Duodenal mucosa (tissue), 2 donors: ENCODE measurements around the gene LILRA1.
"Not testable (repeated sequence)": the region's sequence is repeated elsewhere in the genome, so short reads cannot be mapped to it uniquely, and the experiment has no call there.

ENCODE experiments used
- H3K27ac ChIP-seq: one replicate; pipeline ENCODE4 v1.7.0; 2013; ENCODE audit warnings: low read depth, low read length
- H3K27me3 ChIP-seq, 2 donors: one replicate each; pipeline ENCODE4 v1.7.0; 2013; ENCODE audit warnings: low read length in 2 of 2, control low read depth in 1 of 2; ENCODE audit not compliant: insufficient read depth in 2 of 2, control insufficient read depth in 1 of 2
- H3K36me3 ChIP-seq, 2 donors: one replicate each; pipeline ENCODE4 v1.7.0; 2013; ENCODE audit warnings: low read length in 2 of 2, control low read depth in 1 of 2; ENCODE audit not compliant: insufficient read depth in 2 of 2, control insufficient read depth in 1 of 2
- H3K4me1 ChIP-seq, 2 donors: one replicate each; pipeline ENCODE4 v1.7.0; 2013; ENCODE audit warnings: low read length in 2 of 2, control low read depth in 1 of 2; ENCODE audit not compliant: insufficient read depth in 2 of 2, control insufficient read depth in 1 of 2
- H3K4me3 ChIP-seq, 2 donors: one replicate each; pipeline ENCODE4 v1.7.0; 2013; ENCODE audit warnings: low read length in 2 of 2, low read depth in 1 of 2
- H3K9ac ChIP-seq, 2 donors: one replicate each; pipeline ENCODE4 v1.7.0; 2013; ENCODE audit warnings: low read length in 2 of 2, low read depth in 1 of 2
- H3K9me3 ChIP-seq, 2 donors: one replicate each; pipeline ENCODE4 v1.7.0; 2013; ENCODE audit warnings: low read length in 2 of 2, control low read depth in 1 of 2; ENCODE audit not compliant: control insufficient read depth in 1 of 2

LILRA1 gene

DNA sequence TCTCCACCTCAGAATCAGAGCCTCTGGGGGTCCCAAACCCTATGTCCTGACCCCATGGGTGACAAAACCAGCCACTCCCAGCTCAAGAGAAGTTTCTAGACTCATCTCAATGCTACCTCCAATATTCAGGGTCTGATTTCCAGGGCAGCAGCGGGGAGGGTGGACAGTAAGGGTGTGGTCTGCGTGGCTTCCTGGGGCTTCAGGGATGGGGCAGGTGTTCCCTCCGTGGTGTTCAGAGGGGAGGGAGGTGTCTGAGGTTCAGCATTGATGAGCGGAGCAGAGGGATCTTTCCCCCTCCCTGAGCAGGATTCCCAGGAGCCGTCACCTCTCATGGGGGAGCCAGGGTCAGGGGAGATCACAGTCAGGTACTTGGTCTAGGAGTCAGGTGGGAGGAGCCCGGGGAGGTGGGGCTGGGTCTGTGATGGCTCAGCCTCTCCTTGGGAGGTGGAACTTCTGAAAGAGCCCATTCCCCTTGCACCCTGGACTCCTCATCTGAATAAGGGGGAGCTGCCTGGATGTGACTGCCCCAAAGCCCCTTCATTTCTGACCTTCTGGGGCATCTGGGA lies 16.9 kb upstream of the LILRA1 start:
- Histone ChIP-seq H3K27me3 (peaks cover 0 to 5% of the 10 kb centered on the region in 2 donors), H3K9me3 (no peaks in the 10 kb centered on the region), H3K4me1 (no peaks in the 10 kb centered on the region)

DNA sequence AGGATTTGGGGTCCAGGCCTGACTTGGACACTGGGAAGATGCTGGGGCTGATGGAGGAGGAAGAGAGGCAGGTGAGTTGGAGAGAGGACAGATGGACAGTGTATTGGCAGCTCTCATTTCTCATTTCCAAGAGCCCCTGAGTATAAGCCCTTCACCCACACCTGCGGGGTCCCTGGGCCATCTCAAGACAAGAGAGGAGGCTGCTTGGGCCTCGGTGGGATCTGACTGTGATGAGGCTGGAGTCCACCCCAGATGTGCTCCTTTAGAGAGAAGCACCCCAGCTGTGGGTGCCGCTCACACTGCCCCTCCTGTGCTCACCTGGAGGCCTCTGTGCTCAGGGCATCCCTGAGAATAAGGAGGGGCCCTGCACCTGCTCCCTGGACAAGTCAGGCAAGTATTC lies 16.1 kb upstream of the LILRA1 start:
- no peaks in the 10 kb centered on the region for H3K9me3 ChIP-seq
- H3K27me3 ChIP-seq = peaks cover 0 to 5% of the 10 kb centered on the region in 2 donors
- no peak overlapping the region for H3K9ac ChIP-seq

More for the DNA sequence above, 16.9 kb upstream of the LILRA1 start:
- Histone ChIP-seq H3K9ac (no peak overlapping the region), H3K27ac (no peak overlapping the region), H3K36me3 (no peaks in the 10 kb centered on the region), H3K4me3 (no peak overlapping the region)

DNA sequence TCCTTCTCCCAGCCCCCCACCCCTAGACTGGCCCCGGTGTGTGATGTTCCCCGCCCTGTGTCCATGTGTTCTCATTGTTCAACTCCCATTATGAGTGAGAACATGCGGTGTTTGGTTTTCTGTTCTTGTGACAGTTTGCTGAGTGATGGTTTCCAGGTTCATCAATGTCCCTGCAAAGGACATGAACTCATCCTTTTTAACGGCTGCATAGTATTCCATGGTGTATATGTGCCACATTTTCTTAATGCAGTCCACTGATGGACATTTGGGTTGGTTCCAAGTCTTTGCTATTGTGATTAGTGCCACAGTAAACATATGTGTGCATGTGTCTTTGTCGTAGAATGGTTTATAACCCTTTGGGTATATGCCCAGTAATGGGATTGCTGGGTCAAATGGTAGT lies 15.2 kb upstream of the LILRA1 start:
- not testable (repeated sequence) for H3K9me3 ChIP-seq

More for the DNA sequence above, 16.1 kb upstream of the LILRA1 start:
- H3K4me1 ChIP-seq = no peaks in the 10 kb centered on the region
- no peak overlapping the region for H3K4me3 ChIP-seq
- no peak overlapping the region for H3K27ac ChIP-seq
- H3K36me3 ChIP-seq = no peaks in the 10 kb centered on the region

DNA sequence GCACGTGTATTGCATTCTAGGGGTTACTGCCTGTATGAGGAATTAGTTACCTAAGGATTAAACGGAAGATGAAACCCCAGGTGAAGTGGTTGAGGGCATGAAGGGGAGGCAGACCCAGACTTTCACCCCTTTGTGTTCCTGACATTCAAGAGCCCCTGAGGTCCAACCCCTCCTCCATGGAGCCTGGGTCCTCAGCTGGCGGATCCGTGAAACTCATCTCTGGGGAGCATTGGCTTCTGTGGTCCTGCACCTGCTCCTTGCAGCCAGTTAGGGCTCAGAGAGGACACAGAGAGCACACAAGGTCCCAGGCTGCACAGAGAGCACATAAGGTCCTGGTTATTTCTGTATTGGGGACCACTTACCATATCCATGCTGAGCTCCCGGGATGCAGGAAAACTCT lies 7.0 kb upstream of the LILRA1 start:
- H3K9ac ChIP-seq = no peak overlapping the region
- H3K27ac ChIP-seq = no peak overlapping the region
- H3K36me3 ChIP-seq = no peaks in the 10 kb centered on the region
- H3K27me3 ChIP-seq = no peaks in the 10 kb centered on the region
- no peaks in the 10 kb centered on the region for H3K9me3 ChIP-seq
- no peak overlapping the region for H3K4me3 ChIP-seq
- H3K4me1 ChIP-seq = no peaks in the 10 kb centered on the region

More for the DNA sequence above, 15.2 kb upstream of the LILRA1 start:
- not testable (repeated sequence) for H3K27ac ChIP-seq, H3K36me3 ChIP-seq, H3K9ac ChIP-seq, H3K4me3 ChIP-seq, H3K27me3 ChIP-seq, H3K4me1 ChIP-seq

DNA sequence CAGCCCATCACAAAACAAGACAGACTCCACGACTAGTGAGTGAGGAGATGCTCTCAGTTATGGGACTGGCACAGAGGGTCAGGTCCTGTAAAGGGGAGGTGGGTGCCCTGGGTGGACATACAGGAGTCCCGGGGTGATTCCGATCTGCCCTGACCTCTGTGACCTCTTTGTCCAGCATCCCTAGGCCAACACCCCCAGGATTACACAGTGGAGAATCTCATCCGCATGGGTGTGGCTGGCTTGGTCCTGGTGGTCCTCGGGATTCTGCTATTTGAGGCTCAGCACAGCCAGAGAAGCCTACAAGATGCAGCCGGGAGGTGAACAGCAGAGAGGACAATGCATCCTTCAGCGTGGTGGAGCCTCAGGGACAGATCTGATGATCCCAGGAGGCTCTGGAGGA lies 6.4 kb upstream of the LILRA1 start:
- Histone ChIP-seq H3K9ac (no peak overlapping the region), H3K9me3 (no peaks in the 10 kb centered on the region), H3K4me1 (no peaks in the 10 kb centered on the region), H3K27ac (no peak overlapping the region), H3K36me3 (no peaks in the 10 kb centered on the region), H3K27me3 (no peaks in the 10 kb centered on the region), H3K4me3 (no peak overlapping the region)

DNA sequence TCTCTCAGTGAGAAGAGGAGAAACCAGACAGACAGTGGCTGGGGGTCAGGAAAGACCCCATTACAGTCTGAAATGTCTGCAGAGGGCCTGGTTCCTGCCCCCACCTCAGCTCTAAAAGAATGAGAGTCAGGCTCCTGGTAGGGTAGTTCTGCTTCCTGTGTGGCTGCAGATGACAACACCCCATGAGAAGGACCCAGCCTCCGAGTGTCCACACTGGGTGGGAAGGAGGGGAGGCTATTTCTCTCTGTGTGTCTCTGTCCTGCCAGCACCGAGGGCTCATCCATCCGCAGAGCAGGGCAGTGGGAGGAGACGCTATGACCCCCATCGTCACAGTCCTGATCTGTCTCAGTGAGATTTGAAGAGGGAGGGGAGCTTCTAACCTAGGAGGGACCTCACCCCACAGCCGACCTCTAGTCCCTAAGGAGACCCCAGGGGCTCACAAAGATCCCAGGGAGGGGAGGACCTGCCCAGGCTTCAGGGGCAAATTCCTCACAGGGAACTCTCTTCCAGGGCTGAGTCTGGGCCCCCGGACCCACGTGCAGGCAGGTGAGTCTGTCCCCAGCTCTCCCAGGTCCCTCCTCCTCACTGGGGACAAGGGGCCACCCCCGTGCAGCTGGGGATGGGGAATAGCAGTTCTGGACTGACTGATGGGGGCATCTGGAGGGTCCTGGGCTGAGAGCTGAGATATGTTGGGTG lies 647 bp downstream of the LILRA1 start:
- not testable (repeated sequence) for H3K4me1 ChIP-seq, H3K4me3 ChIP-seq, H3K36me3 ChIP-seq, H3K27me3 ChIP-seq, H3K9ac ChIP-seq, H3K27ac ChIP-seq, H3K9me3 ChIP-seq

DNA sequence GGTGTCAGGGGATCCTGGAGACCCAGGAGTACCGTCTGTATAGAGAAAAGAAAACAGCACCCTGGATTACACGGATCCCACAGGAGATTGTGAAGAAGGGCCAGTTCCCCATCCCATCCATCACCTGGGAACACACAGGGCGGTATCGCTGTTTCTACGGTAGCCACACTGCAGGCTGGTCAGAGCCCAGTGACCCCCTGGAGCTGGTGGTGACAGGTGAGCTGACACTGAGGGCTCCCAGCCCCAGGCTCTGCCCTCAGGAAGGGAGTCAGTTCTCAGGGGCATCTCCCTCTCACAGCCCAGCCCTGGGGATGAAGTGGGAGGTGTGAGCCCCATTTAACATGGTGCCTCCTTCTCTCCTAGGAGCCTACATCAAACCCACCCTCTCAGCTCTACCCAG lies 1.3 kb downstream of the LILRA1 start:
- no peak overlapping the region for H3K4me3 ChIP-seq
- H3K36me3 ChIP-seq = no peaks in the 10 kb centered on the region
- H3K9ac ChIP-seq = no peak overlapping the region
- H3K4me1 ChIP-seq = no peaks in the 10 kb centered on the region
- no peaks in the 10 kb centered on the region for H3K27me3 ChIP-seq
- H3K27ac ChIP-seq = no peak overlapping the region
- no peaks in the 10 kb centered on the region for H3K9me3 ChIP-seq

DNA sequence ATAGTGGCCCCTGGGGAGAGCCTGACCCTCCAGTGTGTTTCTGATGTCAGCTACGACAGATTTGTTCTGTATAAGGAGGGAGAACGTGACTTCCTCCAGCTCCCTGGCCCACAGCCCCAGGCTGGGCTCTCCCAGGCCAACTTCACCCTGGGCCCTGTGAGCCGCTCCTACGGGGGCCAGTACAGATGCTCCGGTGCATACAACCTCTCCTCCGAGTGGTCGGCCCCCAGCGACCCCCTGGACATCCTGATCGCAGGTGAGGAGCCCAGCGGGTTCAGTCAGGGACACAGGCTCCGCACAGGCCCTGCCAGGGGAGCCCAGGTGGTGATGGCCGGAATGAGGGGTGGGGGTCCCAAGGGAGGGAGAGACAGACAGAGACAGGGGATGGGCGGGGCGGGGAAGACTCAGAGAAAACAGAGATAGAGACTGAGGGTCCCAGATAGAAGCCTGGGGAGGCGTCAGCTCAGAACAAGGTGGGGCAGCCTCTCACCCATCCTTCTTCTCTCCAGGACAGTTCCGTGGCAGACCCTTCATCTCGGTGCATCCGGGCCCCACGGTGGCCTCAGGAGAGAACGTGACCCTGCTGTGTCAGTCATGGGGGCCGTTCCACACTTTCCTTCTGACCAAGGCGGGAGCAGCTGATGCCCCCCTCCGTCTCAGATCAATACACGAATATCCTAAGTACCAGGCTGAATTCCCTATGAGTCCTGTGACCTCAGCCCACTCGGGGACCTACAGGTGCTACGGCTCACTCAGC lies 2.4 kb downstream of the LILRA1 start:
- H3K4me3 ChIP-seq, H3K9ac ChIP-seq, H3K4me1 ChIP-seq, H3K27me3 ChIP-seq, H3K36me3 ChIP-seq, H3K9me3 ChIP-seq, H3K27ac ChIP-seq: not testable (repeated sequence)

DNA sequence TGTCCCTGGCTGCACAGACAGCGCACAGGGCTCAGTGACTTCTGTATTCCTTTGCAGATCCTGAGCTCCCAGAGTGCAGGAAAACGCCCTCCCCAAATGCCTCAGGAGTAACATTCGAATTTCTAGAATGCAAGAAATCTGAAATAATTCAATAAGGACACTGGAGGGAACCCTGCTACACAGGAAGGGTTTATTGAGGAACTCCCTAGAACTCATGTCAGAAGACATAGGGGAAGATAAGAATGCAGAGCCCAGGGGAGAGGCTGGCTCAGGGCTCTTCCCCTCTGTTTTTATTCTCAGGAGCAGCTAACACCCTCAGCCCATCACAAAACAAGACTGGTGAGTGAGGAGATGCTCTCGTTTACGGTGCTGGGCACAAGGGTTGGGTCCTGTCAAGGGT lies 6.8 kb downstream of the LILRA1 start:
- no peak overlapping the region for H3K4me3 ChIP-seq
- no peaks in the 10 kb centered on the region for H3K9me3 ChIP-seq
- H3K36me3 ChIP-seq = no peaks in the 10 kb centered on the region
- H3K4me1 ChIP-seq = no peaks in the 10 kb centered on the region
- no peak overlapping the region for H3K9ac ChIP-seq
- no peak overlapping the region for H3K27ac ChIP-seq
- H3K27me3 ChIP-seq = no peaks in the 10 kb centered on the region

DNA sequence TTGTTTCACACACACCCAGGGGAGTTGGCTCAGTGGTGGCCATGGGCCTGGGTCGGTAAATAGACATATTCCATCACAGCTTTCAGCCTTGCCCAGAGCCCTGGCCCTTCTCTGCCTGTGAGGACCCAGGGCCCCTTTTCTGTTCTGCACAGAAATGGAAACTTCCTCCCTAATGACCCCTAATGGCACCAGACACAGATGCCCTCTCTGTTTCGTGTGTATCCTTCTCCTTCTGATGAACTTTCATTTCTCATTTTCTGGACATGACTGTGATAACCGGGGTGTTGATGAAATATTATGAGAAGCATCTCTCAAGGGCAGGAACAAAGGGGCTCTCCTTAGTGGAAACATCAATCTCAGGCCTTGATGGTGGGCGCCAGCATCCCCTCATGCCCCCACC lies 12.8 kb downstream of the LILRA1 start:
- H3K4me1 ChIP-seq = no peaks in the 10 kb centered on the region
- no peak overlapping the region for H3K27ac ChIP-seq
- no peaks in the 10 kb centered on the region for H3K36me3 ChIP-seq
- peaks cover 0 to 3% of the 10 kb centered on the region in 2 donors for H3K9me3 ChIP-seq
- no peaks in the 10 kb centered on the region for H3K27me3 ChIP-seq
- no peak overlapping the region for H3K4me3 ChIP-seq
- no peak overlapping the region for H3K9ac ChIP-seq
